Activated CD4-positive, alpha-beta T cell treated with anti-CD3 and anti-CD28 coated beads, Interleukin-2, Interleukin-6, amounts not matched to agents 100 ng/mL and 50 ng/mL, durations not matched to agents 16 hours and 8 hours (primary cell): ENCODE data around the gene NEURL1.

Experiments used
- DNase-seq: peaks from one replicate; pipeline ENCODE4 v3.0.0-alpha.2; 2020

Gene NEURL1, protein sequence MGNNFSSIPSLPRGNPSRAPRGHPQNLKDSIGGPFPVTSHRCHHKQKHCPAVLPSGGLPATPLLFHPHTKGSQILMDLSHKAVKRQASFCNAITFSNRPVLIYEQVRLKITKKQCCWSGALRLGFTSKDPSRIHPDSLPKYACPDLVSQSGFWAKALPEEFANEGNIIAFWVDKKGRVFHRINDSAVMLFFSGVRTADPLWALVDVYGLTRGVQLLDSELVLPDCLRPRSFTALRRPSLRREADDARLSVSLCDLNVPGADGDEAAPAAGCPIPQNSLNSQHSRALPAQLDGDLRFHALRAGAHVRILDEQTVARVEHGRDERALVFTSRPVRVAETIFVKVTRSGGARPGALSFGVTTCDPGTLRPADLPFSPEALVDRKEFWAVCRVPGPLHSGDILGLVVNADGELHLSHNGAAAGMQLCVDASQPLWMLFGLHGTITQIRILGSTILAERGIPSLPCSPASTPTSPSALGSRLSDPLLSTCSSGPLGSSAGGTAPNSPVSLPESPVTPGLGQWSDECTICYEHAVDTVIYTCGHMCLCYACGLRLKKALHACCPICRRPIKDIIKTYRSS

DNA sequence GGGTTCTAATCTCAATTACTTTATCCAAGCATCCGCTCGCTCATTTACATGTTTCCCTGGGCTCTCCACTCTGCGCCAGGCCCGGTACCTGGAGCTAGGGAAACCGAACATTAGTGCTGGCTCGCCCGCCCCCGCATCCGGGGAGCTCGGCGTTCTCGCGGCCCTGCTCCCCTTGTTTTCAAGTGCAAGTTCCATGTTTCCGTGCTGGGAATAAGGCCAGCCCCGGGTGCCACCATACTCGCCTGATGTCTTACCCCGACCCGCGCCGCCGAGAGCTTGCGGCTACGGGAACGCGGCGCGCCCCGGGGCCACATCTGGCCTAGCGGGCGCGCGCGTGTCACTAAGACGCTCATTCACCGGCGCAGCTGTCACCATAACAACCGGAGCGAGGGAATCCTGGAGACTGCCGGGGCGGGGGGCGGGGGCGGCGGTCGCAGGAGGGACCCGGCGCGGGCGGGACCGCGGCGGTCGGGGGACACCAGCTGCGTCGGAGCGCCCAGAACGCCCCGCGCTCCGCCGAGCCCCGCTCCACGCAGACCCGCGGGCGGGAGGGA is at the start of gene NEURL1:
Gene NEURL1, plus strand, starts transcription at position 344 of the 554 bp plus-strand sequence. CDS start 683 bp downstream, outside the sequence.
- no peak for DNase-seq

DNA sequence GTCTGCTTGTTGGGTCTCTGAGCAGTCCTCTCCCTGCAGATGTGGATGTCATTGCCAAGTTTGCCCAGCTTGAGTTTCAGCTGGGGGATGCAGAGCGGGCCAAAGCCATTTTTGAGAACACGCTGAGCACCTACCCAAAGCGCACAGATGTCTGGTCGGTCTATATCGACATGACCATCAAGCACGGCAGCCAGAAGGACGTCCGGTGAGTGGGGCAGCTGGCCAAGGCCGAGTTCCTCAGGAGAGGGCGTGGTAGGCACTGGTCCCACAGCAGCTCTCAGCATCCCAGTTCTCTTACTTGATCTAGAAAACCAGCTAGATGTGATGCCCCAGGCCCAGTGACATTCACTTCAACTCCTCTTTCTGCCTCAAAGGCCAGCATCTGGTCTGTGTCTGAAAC is 49.0 kb upstream of the NEURL1 start:
- DNase-seq = no peak

DNA sequence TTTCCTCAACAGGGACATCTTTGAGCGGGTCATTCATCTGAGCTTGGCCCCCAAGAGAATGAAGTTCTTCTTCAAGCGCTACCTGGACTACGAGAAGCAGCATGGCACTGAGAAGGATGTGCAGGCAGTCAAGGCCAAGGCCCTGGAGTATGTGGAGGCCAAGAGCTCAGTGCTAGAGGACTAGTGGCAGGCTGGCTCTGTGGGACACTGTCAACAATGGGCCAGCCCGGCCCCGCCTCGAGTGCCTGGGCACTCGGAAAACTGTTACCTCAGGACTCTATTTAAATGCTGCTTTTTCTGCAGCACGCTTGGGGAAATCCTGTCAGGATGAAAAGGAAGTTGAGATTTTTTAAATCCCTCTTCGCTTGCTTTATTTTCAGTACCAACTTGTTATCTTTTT is 48.1 kb upstream of the NEURL1 start:
- no peak for DNase-seq

DNA sequence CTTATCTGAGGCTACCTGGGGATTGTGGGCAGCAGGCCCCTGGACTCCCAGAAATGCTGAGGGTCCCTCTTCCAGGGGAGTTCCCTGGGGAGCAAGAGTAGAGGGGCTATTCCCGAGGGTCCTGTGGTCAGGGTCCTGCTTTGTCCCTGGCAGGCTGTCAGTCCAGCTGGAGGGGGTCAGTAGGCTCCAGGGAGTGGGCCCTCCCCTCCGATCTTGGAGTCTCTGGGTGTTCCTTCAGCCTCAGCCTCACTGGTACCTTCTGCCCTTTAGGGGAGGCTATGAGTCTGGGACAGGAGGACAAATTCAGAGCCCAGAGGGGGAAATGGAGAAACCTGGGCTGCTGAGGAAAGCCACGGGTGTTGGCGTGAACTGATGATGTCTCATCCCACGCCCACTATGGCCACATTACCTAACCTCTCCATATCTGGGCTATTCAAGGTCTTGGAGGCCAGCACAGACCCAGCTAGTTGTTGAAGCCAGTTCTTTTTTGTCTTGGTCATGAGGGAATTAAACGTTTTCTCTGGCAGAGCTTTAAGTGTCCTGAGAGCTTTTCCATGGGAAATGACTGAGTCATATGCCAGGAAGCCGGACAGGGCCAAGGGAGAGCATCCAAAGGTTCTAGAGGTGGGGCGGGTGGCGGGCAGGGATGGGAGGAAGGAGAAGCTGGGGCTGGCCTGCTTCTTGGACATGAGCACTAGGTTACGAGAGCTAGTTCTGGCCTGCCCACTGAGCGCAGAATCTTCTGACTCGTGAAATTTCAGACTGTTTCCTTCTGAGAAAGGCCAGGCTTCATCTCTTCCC is 47.5 kb upstream of the NEURL1 start:
- no peak for DNase-seq

DNA sequence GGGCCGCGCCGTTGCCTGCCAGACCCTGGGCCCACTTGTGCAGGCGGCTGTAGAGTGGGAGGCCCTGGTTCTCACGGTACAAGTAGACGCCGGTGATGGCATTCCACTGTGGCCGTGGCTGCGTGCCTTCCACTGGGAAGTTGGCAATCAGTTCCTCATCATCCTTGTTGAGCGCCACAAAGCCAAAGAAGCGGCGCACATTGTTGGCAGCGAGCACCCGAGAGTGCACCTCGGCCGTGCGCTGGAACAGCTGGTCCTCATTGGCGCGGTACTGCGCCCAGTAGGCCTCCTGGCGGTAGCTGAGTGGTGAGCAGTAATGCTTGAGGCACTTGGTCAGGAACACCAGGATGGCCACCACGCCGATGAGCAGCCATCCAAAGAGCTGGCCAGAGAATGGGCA is 46.3 kb upstream of the NEURL1 start:
- no peak for DNase-seq

DNA sequence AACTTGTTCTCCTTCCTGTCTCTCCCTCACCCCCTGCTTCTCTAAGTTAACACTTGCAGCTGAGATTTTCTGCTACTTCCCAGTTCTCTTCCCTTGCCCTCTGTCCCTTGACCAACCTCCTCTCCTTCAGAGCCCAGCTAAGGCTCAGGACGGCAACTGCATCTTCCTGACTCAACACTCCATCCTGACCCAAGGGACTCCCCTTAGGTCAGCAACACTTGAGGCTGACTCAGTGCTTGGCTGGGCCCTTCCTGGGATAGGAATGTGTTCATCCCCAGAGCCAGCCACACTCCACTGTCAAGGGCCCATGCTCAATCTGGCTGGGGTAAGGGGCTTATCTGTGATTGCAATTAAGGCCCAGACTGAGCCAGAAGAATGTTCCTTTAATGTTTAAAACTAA is 44.8 kb upstream of the NEURL1 start:
- DNase-seq = no peak

DNA sequence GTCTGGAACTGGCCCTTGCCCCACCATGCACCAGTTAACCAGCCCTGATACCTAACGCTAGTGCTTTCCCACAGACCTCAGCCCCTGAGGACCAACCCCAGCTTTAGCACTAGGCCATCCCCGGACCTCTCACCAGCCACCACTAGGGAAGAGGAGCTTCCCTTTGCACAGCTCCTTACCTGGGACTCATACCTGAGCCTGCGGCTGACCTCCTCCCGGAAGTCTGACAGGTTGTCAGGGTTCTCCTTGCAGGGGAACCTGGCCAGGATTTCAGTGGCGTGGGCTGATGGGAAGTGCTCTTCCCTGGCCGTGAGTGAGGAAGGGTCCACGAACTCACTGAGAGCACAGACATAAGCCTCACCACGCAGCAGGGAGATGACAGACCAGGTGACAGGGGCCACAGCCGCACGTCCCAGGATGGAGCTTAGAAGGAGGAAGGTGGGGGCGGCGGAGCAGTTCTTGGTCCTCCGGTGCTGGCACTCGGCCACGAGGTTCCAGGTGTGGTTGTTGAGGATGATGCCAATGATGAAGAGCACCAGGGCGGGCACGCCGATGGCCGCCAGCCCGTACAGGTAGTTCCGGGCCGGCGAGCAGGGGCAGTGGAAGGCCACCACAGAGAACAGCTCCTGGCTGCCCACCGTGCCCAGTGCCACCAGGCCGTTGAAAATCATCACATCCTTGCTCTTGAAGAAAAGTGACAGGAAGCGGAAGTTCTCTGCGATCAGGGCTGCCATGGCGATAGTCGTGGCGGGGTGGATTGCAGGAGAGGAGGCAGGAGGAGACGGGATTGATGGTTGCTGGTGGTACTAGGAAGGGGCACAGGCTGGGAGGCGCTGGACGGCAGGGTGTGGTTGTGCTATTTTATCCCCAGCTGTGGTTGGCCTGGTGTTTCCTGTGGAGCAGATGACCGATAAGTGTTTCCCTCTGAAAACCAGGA is 44.0 kb upstream of the NEURL1 start:
- DNase-seq = no peak

DNA sequence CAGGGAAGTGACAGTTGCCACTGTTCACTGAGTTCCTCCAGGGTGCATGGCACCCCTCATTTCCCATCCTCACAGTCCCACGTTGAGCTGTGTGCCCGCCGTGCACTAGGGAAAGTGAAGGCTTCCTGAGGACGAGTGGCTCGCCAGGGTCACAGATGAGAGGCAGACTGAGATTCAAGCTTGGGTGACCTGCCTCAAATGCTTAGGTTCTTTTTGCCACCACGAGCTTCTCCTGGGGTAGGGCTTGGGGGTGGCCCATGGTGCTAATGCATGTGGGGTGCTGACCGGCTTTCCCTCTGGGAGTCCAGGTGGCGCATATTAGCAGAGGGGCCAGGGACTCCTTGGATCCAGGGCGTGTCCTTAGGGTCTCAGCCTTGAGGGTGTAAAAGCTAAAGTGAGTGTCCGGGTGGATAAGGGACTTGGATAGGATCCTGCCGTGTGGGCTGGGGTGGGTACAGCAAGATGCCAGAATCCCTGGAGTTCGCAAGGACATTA is 43.3 kb upstream of the NEURL1 start:
- no peak for DNase-seq

DNA sequence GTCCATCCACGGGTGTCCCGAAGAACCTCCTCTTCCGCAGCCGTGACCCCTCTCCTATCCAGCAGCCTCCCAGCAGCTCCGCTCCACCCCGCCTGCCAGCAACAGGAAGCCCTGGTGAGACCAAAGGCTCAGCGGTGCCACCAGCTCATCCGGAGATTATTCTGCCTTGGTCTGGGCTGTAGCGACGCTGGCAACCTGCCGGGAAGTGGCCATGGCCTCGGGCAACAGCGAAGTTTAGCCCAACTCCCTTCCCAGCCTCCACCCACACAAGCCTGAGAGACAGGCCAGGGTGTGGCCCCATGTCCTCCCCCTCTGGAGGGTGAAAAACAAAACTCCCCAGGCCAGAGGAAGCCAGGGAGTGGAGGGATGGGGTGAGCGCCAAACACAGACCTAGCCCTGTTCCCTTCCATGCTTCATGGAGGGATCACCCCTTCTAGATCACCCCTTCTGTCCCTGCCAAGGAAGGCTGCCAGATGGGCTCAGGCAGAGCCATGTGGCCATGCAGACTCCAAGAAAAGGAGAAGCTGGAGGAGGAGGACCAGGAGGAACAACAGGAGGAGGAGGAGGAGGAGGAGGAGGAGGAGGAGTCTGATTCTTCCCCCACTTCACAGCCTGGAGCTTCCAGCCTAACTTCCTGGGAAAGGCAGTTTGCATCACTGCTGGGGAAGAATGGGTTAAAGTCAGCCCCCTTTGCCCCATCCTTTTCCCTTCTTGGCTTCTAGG is 42.3 kb upstream of the NEURL1 start:
- DNase-seq = peak; percentile 69

DNA sequence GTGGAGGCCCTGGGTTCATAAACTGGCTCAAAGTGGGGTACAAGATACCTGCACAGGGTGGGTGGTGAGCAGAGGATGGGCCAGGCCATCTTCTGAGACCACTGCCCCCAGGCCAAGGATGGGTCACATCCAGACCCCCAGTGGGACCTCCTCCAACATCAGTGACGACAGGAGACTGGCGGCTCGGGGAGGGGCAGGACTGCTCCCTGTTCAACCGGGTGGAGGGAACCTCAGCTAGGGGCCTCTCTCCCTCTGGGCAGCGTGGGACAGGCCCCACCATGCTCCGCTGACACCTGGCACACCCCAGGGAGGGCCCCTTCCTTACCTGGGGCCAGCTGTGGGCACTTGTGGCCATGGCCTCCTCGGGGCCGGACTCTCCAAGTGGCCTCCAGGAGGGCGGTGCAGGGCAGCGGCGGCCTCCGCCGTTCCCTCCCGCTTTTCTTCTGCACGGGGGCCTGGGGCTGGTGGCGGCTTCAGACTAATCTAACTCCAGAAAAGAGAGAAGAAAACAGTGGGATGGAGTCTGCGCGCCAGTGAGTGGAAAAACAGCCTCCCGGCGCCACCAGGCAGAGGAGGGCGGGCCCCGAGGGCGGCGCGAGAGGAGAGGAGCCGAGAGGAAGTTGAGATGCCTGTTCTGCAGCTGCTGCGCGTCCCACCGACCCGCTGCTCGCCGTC is 41.5 kb upstream of the NEURL1 start, which contains the start of gene CALHM2:
Gene CALHM2, minus strand, starts transcription at position 540 of the 675 bp plus-strand sequence. CDS start 2,429 bp downstream, outside the sequence.
- peak; percentile 63 for DNase-seq

DNA sequence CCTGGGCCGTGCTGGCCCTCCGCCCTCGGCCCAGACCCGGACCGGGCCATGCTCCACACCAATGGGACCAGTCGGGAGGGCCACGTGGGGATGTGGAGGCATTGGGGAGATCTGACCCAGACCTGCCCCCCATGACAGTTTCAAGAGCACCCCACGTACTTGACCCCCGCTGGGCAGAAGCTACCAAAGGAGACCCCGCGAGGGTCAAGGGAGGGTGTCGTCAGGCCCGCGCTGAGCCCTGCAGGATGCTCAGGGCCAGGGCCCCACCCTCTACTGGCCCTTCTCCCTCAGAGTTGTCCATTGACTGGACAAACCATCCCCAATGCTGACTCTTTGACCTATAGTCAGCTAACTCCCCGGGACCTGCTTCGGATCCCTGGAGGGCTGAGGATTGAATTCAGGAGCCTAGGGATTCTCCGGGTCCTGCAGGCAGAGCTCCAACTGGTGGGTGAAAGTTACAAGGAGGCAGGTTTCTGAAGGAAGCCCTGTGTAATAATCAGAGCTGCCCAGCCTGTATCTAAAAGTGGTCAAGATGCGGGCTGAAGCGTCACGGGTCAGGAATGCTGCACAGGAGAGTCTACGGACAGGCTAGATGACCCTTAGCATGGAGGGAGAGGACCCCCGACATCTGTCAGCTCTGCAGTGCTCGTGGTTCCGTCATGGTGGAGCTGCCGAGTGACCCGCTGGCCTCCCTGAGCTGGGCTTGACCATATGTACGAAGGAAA is 40.8 kb upstream of the NEURL1 start:
- DNase-seq = no peak

DNA sequence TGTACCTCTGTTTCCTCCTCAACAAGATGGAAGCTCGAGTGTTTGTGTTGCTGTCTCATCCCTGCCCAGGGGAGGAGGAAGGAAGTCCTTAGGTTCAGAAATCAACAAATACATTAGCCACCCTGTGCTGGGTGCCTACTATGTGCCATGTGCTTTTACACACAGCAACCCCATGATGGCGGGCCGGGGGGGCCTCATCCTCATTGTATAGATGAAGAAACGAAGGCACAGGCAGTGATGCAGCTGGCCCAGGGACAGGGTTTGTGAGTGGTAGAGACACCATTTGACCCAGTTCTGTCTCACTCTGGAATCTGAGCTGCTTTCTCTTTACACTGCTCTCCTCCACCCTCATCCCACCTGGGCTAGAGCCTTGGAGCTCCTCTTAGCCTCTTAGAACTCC is 39.5 kb upstream of the NEURL1 start:
- DNase-seq = no peak

DNA sequence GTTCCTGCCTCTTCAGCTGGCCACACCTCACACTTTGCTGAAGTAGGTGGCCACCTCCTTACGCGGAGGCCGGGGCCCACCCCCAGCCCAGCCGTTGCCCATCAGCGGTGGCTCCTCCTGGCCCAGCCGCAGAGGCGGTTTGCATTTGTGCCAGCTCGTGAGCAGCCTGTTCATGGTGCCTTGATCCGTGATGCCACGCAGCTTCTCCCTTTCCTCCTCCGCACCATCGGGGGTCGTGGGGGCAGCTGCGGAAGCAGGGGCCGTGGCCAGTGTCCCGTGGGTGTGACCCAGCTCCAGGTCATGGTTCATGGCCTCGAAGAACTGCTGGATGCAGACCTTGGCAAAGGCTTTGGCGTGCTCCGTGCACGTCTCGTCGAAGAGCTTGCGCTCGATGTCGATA is 38.3 kb upstream of the NEURL1 start:
- DNase-seq = no peak

DNA sequence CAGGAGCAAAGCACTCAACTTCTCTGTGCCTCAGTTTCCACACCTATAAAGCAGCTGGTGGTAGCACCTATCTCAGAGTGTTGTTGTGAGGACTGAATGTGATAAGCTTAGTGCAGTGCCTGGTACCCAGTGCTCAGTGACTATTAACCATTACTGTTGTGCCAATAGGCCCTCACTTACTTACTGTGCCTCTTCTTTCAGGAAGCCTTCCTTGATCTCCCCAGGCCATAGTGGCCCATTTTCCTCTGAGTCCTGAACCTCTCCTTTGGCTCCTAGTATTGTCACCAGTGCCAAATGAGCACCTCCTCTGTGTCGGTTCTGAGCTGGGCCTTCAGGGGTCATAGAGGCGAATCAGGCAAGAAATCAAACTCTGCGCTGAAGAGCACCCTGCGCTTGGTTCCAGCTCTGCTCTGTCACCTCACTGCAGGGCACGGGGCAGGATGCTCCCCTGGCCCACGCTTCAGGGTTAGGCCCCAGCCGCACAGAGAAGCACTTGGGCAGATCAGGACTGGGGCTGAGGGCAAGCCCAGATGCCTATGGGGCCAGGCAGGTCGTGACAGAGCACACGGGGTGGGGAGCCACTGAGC is 37.3 kb upstream of the NEURL1 start:
- no peak for DNase-seq

DNA sequence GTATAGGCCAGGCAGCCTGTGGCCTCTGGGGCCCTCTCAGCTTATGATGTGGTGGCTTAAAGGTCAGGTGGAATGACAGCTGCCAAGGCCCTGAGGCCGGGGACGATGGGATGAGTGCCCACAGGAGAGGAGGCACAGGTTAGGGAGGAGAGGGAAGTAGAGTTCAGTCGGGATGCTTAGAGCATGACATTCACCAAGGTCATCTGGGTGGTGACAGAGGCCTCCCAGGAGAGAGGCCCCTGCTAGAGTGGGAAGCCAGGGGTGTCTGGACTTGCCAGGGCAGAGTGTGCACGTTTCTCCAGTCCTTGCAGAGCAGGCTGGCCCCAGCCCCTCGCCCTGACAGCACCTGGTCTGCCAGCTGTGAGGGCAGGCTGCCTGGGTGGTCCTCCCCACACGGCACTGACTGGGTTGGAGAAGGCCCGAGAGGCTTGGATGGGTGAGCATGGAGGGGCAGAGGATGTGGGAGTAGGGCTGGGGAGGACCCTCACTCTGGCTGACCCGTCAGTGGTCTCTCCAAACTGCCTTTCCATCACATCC is 36.3 kb upstream of the NEURL1 start:
- DNase-seq = no peak

DNA sequence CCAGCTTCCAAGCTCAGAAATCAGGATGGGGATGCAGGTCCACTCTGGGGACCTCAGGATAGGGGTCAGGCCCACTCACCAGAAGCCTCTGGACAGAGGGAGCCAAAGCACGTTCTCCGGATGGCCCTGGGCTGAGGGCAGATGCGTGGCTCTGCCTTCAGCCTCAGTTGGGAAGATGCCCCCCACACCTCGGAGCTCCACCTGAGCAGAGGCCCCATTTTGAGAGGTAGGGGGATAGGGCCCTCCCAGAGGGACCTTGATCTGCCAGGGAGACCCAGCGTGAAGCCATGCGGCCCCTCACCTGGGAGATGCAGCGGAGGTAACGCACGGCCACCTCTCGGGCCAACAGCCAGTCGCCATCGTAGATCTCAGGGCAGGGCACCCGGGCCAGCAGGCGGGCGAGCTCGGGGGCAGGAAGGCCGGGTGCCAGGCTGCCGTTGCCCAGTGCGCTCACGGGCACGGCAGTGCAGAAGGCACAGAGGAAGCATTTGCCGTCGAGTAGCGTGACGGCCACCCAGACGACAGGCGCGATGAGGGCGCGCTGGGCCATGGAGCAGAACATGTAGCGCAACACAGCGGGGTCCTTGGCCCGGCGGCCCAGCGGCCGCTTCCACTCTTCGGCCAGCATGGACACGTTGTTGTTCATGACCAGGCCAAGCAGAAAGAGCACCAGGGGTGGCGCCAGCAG is 35.5 kb upstream of the NEURL1 start:
- no peak for DNase-seq

DNA sequence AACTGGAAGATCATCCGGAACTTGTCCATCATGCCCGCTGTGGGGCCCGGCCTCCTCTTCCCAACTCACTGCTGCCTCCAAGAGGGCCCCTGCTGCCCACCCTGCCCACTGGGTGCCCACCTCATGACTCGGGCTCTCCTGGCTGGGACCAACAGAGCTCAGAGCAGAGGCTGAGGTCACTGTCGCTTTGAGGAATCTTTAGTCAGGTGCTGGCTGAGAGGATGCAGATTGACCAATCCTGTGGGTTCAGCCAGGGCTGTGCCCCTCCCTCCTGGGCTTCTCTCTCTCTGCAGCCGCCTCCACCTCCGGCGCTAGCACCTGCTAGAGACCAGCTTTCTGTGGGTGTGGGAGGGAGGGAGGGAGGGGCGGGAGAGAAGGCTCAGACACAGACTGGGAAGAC is 34.8 kb upstream of the NEURL1 start, which contains the start of gene CALHM1:
Gene CALHM1, minus strand, starts transcription at position 181 of the 400 bp plus-strand sequence. Its CDS starts 149 bp downstream, at position 32.
- no peak for DNase-seq

DNA sequence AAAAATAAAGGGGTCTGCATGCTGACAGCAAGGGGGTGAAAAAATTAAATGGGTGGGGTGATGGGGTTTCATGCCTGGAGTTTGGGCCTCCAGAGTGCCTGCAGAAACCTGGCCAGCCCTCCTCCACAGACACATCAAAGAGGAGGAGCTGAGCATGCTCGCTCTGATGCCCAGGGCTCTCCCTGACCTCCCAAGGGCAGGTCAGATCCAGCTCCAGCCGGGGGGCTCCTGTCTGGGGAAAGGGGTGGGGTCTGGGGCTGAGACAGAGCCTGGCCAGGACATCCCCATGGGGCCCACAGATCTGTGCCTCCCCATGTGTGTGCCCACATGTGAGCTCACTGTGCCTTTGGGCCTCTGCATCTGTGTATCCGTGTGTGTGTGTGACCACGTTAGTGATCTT is 33.9 kb upstream of the NEURL1 start:
- DNase-seq = no peak

DNA sequence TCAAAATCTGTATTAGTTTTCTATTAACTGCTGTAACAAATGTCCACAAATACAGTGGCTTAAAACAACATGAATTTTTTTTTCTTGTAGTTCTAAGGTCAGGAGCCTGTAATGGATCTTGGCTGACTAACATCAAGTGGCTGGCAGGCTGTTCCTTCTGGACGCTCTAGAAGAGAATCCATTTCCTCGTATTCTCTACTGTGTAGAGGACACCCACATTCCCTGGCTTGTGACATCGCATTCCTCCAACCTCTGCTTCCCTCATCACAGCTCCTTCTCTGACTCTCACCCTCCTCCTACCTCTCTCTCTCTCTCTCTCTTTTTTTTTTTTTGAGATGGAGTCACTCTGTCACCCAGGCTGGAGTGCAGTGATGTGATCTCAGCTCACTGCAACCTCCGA is 30.0 kb upstream of the NEURL1 start:
- no peak for DNase-seq
